HG02885 (cell line): Measurements from ENCODE around the gene TCP11L1.
"Not testable (repeated sequence)": the region's sequence is repeated elsewhere in the genome, so short reads cannot be mapped to it uniquely, and the experiment has no call there.

ENCODE experiments used
- ATAC-seq: cut with Tn5 transposase; IDR thresholded peaks from one replicate; pipeline ENCODE4 v1.9.1; 2021; ENCODE audit warnings: mild to moderate bottlenecking; ENCODE audit not compliant: unreplicated experiment, poor library complexity

TCP11L1 gene

GRCh38 chr11:33028537-33028914, 10.8 kb upstream of the TCP11L1 start:
- no peak for ATAC-seq

GRCh38 chr11:33029218-33029617, 10.2 kb upstream of the TCP11L1 start:
- not testable (repeated sequence) for ATAC-seq

- ATAC-seq = no peak
These were observed 5.9 kb upstream of the TCP11L1 start for GRCh38 chr11:33033493-33033892.

- ATAC-seq = no peak
These were observed 4.4 kb upstream of the TCP11L1 start for GRCh38 chr11:33035011-33035410.

GRCh38 chr11:33040033-33040861, 875 bp downstream of the TCP11L1 start:
- ATAC-seq = peak; percentile 30

- no peak for ATAC-seq
These were observed 1.6 kb downstream of the TCP11L1 start for GRCh38 chr11:33040862-33041453.

- no peak for ATAC-seq
These were observed 4.0 kb downstream of the TCP11L1 start for GRCh38 chr11:33043221-33043830.

- ATAC-seq = no peak
These were observed 4.9 kb downstream of the TCP11L1 start for GRCh38 chr11:33044285-33044756.

- ATAC-seq = no peak
These were observed 6.3 kb downstream of the TCP11L1 start for GRCh38 chr11:33045551-33046255.

- ATAC-seq = not testable (repeated sequence)
These were observed 9.3 kb downstream of the TCP11L1 start for GRCh38 chr11:33048701-33049100.

GRCh38 chr11:33049565-33050408, 10.4 kb downstream of the TCP11L1 start:
- not testable (repeated sequence) for ATAC-seq

- no peak for ATAC-seq
These were observed 12.9 kb downstream of the TCP11L1 start for GRCh38 chr11:33052231-33052630.

GRCh38 chr11:33055375-33055774, 16.0 kb downstream of the TCP11L1 start:
- no peak for ATAC-seq

- ATAC-seq = no peak
These were observed 17.9 kb downstream of the TCP11L1 start for GRCh38 chr11:33057284-33057683.

- ATAC-seq = no peak
These were observed 20.1 kb downstream of the TCP11L1 start for GRCh38 chr11:33059331-33060007.

GRCh38 chr11:33060271-33060670, 20.9 kb downstream of the TCP11L1 start:
- no peak for ATAC-seq

GRCh38 chr11:33062137-33062536, 22.8 kb downstream of the TCP11L1 start:
- no peak for ATAC-seq

- ATAC-seq = peak; percentile 64
These were observed 24.0 kb downstream of the TCP11L1 start for GRCh38 chr11:33063326-33063881.
